Liver (tissue), 9 donors: Measurements from ENCODE around the gene MAP3K4. TPM values are rescaled to one million over a fixed set of nuclear protein-coding genes. Genes with fewer than 3 reads are reported as not detected.

Experiments
- DNase-seq: peaks from one replicate; pipeline ENCODE4 v3.0.0-alpha.2; 2017; ENCODE audit warnings: low spot score
- H3K27ac ChIP-seq, 2 donors: one replicate each; pipeline ENCODE4 v1.7.0; 2013; ENCODE audit warnings: inconsistent platforms in 2 of 2, low read length in 2 of 2, control low read depth in 1 of 2, low read depth in 1 of 2, mild to moderate bottlenecking in 1 of 2
- H3K27me3 ChIP-seq, 4 donors: one replicate each; pipeline versions ENCODE4 v1.6.1 to v1.7.0; 2013; ENCODE audit warnings: low read length in 3 of 4, inconsistent platforms in 1 of 4, mild to moderate bottlenecking in 1 of 4, moderate library complexity in 1 of 4; ENCODE audit not compliant: control insufficient read depth in 4 of 4, insufficient read depth in 4 of 4
- H3K36me3 ChIP-seq, 4 donors: one replicate each; pipeline versions ENCODE4 v1.6.1 to v1.7.0; 2013; ENCODE audit warnings: low read length in 3 of 4, mild to moderate bottlenecking in 3 of 4, low read depth in 1 of 4, moderate library complexity in 1 of 4; ENCODE audit not compliant: control insufficient read depth in 4 of 4, insufficient read depth in 3 of 4
- H3K4me1 ChIP-seq, 4 donors: one replicate each; pipeline versions ENCODE4 v1.6.1 to v1.7.0; 2013; ENCODE audit warnings: low read length in 3 of 4, mild to moderate bottlenecking in 3 of 4, moderate library complexity in 1 of 4; ENCODE audit not compliant: control insufficient read depth in 4 of 4, insufficient read depth in 4 of 4
- H3K4me3 ChIP-seq, 3 donors: one replicate each; pipeline versions ENCODE4 v1.6.1 to v1.7.0; 2013; ENCODE audit warnings: low read length in 3 of 3, control low read depth in 1 of 3, low read depth in 1 of 3, mild to moderate bottlenecking in 1 of 3
- H3K9ac ChIP-seq, 2 donors: one replicate each; pipeline ENCODE4 v1.7.0; 2013; ENCODE audit warnings: low read length in 2 of 2, mild to moderate bottlenecking in 2 of 2, moderate library complexity in 2 of 2, control low read depth in 1 of 2, low read depth in 1 of 2
- H3K9me3 ChIP-seq, 4 donors: one replicate each; pipeline versions ENCODE4 v1.6.1 to v1.7.0; 2013; ENCODE audit warnings: low read length in 3 of 4; ENCODE audit not compliant: control insufficient read depth in 4 of 4
- EGR1 ChIP-seq, 2 donors: IDR thresholded peaks; 2 replicates each; pipeline ENCODE4 v1.6.1; 2016 to 2018; ENCODE audit warnings: antibody characterized with exemption in 2 of 2, low read depth in 2 of 2
- FOXA1 ChIP-seq: IDR thresholded peaks from 2 replicates; pipeline ENCODE4 v1.6.1; 2016; ENCODE audit warnings: antibody characterized with exemption
- FOXA2 ChIP-seq: IDR thresholded peaks from 2 replicates; pipeline ENCODE4 v1.6.1; 2016; ENCODE audit warnings: antibody characterized with exemption
- GABPA ChIP-seq, 2 donors: IDR thresholded peaks in 1 of 2; conservative IDR thresholded peaks in 1 of 2; 2 replicates each; pipeline ENCODE4 v1.6.1; 2016; ENCODE audit warnings: antibody characterized with exemption in 2 of 2, mild to moderate bottlenecking in 1 of 2, moderate library complexity in 1 of 2
- HNF4A ChIP-seq, 2 donors: conservative IDR thresholded peaks; 2 replicates each; pipeline ENCODE4 v1.6.1; 2016; ENCODE audit warnings: antibody characterized with exemption in 2 of 2, mild to moderate bottlenecking in 2 of 2
- HNF4G ChIP-seq: IDR thresholded peaks from 2 replicates; pipeline ENCODE4 v1.6.1; 2016; ENCODE audit warnings: antibody characterized with exemption
- JUND ChIP-seq, 2 donors: IDR thresholded peaks; 2 replicates each; pipeline ENCODE4 v1.6.1; 2016; ENCODE audit warnings: antibody characterized with exemption in 2 of 2
- NR2F2 ChIP-seq: IDR thresholded peaks from 2 replicates; pipeline ENCODE4 v1.6.1; 2016; ENCODE audit warnings: antibody characterized with exemption
- RAD21 ChIP-seq, 2 donors: IDR thresholded peaks; 2 replicates each; pipeline ENCODE4 v1.6.1; 2016; ENCODE audit warnings: antibody characterized with exemption in 2 of 2, mild to moderate bottlenecking in 2 of 2
- RXRA ChIP-seq, 2 donors: IDR thresholded peaks; 2 replicates each; pipeline ENCODE4 v1.6.1; 2017 to 2018; ENCODE audit warnings: antibody characterized with exemption in 2 of 2, mild to moderate bottlenecking in 1 of 2
- SP1 ChIP-seq: IDR thresholded peaks from 2 replicates; pipeline ENCODE4 v1.6.1; 2018; ENCODE audit warnings: antibody characterized with exemption, mild to moderate bottlenecking
- TAF1 ChIP-seq: conservative IDR thresholded peaks from 2 replicates; pipeline ENCODE4 v1.6.1; 2016; ENCODE audit warnings: antibody characterized with exemption, mild to moderate bottlenecking
- YY1 ChIP-seq: IDR thresholded peaks from 2 replicates; pipeline ENCODE4 v1.6.1; 2016; ENCODE audit warnings: antibody characterized with exemption, mild to moderate bottlenecking
- WGBS: extraction: QIAGEN DNeasy Blood & Tissue Kit; methylation state at CpG from one replicate; pipeline ENCODE4 v1.1.7; 2013; 5-methylcytosine and 5-hydroxymethylcytosine counted together
- polyA plus RNA-seq, 2 donors: library from polyadenylated mRNA; stranded (reverse) in 1 of 2; unstranded in 1 of 2; fragments of 200-250 nt in 1 of 2; fragments of >200 nt in 1 of 2; fragmentation: Nextera tagmentation in 1 of 2; extraction: Ambion mirVana in 1 of 2; gene quantifications; one replicate each; pipeline versions ENCODE4 v1.2.1 to v1.2.3, GENCODE V29; 2013 to 2015
- total RNA-seq, 2 donors: library from RNA; depleted of rRNA; stranded (reverse); fragments of >200 nt; gene quantifications; one replicate each; pipeline ENCODE4 v1.2.3, GENCODE V29; 2014
- TF ChIP-seq, protein P1 (sequence below): IDR thresholded peaks from 2 replicates; pipeline ENCODE4 v1.6.1; 2016; ENCODE audit warnings: antibody characterized with exemption, mild to moderate bottlenecking
- TF ChIP-seq, protein P2 (sequence below): IDR thresholded peaks from 2 replicates; pipeline ENCODE4 v1.6.1; 2016; ENCODE audit warnings: antibody characterized with exemption
- TF ChIP-seq, protein P3 (sequence below): IDR thresholded peaks from 2 replicates; pipeline ENCODE4 v1.6.1; 2016; ENCODE audit warnings: antibody characterized with exemption
- TF ChIP-seq, protein P4 (sequence below): IDR thresholded peaks from 2 replicates; pipeline ENCODE4 v1.6.1; 2016; ENCODE audit warnings: antibody characterized with exemption
- donor health status: healthy.
- donor health status: healthy.
- donor health status: healthy.
- donor health status: healthy.
- donor health status: healthy.

The MAP3K4 gene
- total and polyA plus RNA-seq, 4 donors = 4.3 to 20.0 (median 11.7) TPM

DNA sequence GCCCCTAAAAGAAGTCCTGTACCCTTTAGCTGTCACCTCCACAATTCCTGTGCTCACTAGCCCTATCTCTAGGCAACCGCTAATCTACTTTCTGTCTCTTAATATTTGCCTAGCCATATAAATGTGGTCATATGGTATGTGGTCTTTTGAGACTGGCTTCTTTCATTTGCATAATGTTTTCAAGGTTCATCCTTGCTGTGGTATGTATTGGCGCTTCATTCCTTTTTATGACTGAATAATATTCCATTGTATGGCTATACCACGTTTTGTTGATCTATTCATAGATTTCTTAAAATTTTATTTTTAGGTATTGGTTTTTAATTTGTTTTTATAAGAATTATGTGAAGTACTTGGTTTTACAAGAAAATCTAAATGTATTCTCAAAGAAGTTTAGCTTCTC lies 70.0 kb downstream of the MAP3K4 start:
- Histone ChIP-seq H3K4me3 (no peak overlapping the region), H3K27ac (no peak overlapping the region), H3K9me3 (no peaks in the 10 kb centered on the region), H3K4me1 (no peaks in the 10 kb centered on the region), H3K27me3 (no peaks in the 10 kb centered on the region), H3K36me3 (no peaks in the 10 kb centered on the region), H3K9ac (no peak overlapping the region)
- no peak for TF ChIP-seq YY1
- TF ChIP-seq, protein P1, sequence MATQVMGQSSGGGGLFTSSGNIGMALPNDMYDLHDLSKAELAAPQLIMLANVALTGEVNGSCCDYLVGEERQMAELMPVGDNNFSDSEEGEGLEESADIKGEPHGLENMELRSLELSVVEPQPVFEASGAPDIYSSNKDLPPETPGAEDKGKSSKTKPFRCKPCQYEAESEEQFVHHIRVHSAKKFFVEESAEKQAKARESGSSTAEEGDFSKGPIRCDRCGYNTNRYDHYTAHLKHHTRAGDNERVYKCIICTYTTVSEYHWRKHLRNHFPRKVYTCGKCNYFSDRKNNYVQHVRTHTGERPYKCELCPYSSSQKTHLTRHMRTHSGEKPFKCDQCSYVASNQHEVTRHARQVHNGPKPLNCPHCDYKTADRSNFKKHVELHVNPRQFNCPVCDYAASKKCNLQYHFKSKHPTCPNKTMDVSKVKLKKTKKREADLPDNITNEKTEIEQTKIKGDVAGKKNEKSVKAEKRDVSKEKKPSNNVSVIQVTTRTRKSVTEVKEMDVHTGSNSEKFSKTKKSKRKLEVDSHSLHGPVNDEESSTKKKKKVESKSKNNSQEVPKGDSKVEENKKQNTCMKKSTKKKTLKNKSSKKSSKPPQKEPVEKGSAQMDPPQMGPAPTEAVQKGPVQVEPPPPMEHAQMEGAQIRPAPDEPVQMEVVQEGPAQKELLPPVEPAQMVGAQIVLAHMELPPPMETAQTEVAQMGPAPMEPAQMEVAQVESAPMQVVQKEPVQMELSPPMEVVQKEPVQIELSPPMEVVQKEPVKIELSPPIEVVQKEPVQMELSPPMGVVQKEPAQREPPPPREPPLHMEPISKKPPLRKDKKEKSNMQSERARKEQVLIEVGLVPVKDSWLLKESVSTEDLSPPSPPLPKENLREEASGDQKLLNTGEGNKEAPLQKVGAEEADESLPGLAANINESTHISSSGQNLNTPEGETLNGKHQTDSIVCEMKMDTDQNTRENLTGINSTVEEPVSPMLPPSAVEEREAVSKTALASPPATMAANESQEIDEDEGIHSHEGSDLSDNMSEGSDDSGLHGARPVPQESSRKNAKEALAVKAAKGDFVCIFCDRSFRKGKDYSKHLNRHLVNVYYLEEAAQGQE = no peak
- no peak for TF ChIP-seq JUND (IDR thresholded peaks at IDR 0.05)
- no peak for TF ChIP-seq HNF4A (conservative IDR thresholded peaks at IDR 0.05)
- TF ChIP-seq HNF4G = no peak
- TF ChIP-seq TAF1 = no peak
- TF ChIP-seq, protein P2, sequence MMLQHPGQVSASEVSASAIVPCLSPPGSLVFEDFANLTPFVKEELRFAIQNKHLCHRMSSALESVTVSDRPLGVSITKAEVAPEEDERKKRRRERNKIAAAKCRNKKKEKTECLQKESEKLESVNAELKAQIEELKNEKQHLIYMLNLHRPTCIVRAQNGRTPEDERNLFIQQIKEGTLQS = no peak
- TF ChIP-seq GABPA (IDR thresholded peaks at IDR 0.05 in 1 of 2, conservative IDR thresholded peaks at IDR 0.05 in 1 of 2) = no peak
- TF ChIP-seq, protein P3, sequence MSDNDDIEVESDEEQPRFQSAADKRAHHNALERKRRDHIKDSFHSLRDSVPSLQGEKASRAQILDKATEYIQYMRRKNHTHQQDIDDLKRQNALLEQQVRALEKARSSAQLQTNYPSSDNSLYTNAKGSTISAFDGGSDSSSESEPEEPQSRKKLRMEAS = no peak
- no peak for TF ChIP-seq RXRA (IDR thresholded peaks at IDR 0.05)
- TF ChIP-seq FOXA1 = no peak
- TF ChIP-seq EGR1 (IDR thresholded peaks at IDR 0.05; ENCODE audit: low read depth in 2 of 2) = no peak
- TF ChIP-seq RAD21 (IDR thresholded peaks at IDR 0.05) = no peak
- TF ChIP-seq, protein P4, sequence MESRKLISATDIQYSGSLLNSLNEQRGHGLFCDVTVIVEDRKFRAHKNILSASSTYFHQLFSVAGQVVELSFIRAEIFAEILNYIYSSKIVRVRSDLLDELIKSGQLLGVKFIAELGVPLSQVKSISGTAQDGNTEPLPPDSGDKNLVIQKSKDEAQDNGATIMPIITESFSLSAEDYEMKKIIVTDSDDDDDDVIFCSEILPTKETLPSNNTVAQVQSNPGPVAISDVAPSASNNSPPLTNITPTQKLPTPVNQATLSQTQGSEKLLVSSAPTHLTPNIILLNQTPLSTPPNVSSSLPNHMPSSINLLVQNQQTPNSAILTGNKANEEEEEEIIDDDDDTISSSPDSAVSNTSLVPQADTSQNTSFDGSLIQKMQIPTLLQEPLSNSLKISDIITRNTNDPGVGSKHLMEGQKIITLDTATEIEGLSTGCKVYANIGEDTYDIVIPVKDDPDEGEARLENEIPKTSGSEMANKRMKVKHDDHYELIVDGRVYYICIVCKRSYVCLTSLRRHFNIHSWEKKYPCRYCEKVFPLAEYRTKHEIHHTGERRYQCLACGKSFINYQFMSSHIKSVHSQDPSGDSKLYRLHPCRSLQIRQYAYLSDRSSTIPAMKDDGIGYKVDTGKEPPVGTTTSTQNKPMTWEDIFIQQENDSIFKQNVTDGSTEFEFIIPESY = no peak
- TF ChIP-seq SP1 = no peak
- WGBS = 98% methylated on average over 3 of the region's 3 CpGs
- DNase-seq = no peak

DNA sequence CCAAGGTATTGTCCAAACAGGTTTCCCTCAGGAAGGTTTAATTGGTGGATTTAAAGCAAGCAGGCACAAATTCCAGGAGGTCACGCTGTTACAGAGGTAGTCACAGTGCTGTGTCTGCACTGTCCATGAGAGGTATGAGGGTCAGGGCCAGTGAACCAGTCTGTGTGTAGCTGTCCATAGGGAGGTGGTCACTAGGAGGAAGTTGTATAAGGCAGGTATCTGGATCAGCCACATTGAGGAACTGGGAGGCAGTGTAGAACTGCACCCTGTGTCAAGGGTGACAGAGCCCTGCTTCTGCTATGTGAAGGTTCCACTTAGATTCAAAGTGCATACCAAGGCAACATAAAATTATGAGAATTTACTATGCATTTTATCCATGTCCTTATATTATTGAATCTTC lies 73.3 kb downstream of the MAP3K4 start:
- TF ChIP-seq NR2F2 = no peak
- no peak for TF ChIP-seq YY1
- TF ChIP-seq SP1 = no peak
- TF ChIP-seq FOXA2 = no peak
- no peak for TF ChIP-seq EGR1 (IDR thresholded peaks at IDR 0.05; ENCODE audit: low read depth in 2 of 2)
- TF ChIP-seq, protein P1 = no peak
- no peaks in the 10 kb centered on the region for H3K36me3 ChIP-seq
- no peak overlapping the region for H3K27ac ChIP-seq
- H3K4me1 ChIP-seq = no peaks in the 10 kb centered on the region
- DNase-seq = no peak
- H3K4me3 ChIP-seq = no peak overlapping the region
- H3K9ac ChIP-seq = no peak overlapping the region
- no peaks in the 10 kb centered on the region for H3K27me3 ChIP-seq
- no peaks in the 10 kb centered on the region for H3K9me3 ChIP-seq
- WGBS = 98% methylated on average over 1 of the region's 1 CpG
